H1 (cell line): ENCODE results near the gene NECTIN2. TPM values are rescaled to one million over a fixed set of nuclear protein-coding genes. Genes with fewer than 3 reads are reported as not detected.

Experiments
- polyA plus RNA-seq, 7 experiments: library from polyadenylated mRNA; depleted of rRNA in 3 of 7; stranded (reverse) in 5 of 7; unstranded in 2 of 7; fragments of >200 nt in 5 of 7; fragments of 200-250 nt in 2 of 7; gene quantifications; 1 replicate in 5 of 7; 2 replicates in 1 of 7; 4 replicates in 1 of 7; pipeline versions ENCODE4 v1.2.1 to v1.2.3, GENCODE V29; 2011 to 2013; ENCODE audit warnings: missing spikeins in 2 of 7, mixed read lengths in 2 of 7
- total RNA-seq: library from RNA; stranded (reverse); fragmentation: NEBNext Ultra II Directional; extraction: Animal tissue kit (Norgen Biotek cat#: 25700); gene quantifications from 2 replicates; pipeline ENCODE4 v1.2.1, GENCODE V29; 2021
- TF ChIP-seq, protein P1 (sequence below): fragments of 300-600 bp; sonication (generic); IDR thresholded peaks from 2 replicates; pipeline ENCODE4 v1.7.1; 2012; ENCODE audit warnings: low read length, moderate library complexity, mild to moderate bottlenecking, inconsistent platforms; ENCODE audit not compliant: insufficient replicate concordance

Gene NECTIN2
- total and polyA plus RNA-seq, 2 of the 8 experiments (the other 6 are each of a cell fraction or from before 2014, with no cell fraction given), result 184 to 237 TPM

DNA sequence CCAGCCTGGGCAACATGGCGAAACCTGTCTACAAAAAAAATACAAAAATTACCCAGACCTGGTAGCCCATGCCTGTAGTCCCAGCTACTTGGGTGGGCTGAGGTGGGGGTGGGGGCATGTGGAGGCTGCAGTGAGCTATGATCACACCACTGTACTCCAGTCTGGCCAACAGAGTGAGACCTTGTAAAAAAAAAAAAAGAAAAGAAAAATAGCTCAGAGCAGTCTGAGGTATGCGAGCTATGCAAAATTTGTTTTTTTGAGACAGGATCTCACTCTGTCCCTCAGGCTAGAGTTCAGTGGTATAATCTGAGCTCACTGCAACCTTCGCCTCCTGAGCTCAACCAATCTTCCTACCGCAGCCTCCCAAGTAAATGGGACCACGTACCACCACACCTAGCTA lies 37.8 kb downstream of the NECTIN2 start (continued):
- TF ChIP-seq, protein P1, sequence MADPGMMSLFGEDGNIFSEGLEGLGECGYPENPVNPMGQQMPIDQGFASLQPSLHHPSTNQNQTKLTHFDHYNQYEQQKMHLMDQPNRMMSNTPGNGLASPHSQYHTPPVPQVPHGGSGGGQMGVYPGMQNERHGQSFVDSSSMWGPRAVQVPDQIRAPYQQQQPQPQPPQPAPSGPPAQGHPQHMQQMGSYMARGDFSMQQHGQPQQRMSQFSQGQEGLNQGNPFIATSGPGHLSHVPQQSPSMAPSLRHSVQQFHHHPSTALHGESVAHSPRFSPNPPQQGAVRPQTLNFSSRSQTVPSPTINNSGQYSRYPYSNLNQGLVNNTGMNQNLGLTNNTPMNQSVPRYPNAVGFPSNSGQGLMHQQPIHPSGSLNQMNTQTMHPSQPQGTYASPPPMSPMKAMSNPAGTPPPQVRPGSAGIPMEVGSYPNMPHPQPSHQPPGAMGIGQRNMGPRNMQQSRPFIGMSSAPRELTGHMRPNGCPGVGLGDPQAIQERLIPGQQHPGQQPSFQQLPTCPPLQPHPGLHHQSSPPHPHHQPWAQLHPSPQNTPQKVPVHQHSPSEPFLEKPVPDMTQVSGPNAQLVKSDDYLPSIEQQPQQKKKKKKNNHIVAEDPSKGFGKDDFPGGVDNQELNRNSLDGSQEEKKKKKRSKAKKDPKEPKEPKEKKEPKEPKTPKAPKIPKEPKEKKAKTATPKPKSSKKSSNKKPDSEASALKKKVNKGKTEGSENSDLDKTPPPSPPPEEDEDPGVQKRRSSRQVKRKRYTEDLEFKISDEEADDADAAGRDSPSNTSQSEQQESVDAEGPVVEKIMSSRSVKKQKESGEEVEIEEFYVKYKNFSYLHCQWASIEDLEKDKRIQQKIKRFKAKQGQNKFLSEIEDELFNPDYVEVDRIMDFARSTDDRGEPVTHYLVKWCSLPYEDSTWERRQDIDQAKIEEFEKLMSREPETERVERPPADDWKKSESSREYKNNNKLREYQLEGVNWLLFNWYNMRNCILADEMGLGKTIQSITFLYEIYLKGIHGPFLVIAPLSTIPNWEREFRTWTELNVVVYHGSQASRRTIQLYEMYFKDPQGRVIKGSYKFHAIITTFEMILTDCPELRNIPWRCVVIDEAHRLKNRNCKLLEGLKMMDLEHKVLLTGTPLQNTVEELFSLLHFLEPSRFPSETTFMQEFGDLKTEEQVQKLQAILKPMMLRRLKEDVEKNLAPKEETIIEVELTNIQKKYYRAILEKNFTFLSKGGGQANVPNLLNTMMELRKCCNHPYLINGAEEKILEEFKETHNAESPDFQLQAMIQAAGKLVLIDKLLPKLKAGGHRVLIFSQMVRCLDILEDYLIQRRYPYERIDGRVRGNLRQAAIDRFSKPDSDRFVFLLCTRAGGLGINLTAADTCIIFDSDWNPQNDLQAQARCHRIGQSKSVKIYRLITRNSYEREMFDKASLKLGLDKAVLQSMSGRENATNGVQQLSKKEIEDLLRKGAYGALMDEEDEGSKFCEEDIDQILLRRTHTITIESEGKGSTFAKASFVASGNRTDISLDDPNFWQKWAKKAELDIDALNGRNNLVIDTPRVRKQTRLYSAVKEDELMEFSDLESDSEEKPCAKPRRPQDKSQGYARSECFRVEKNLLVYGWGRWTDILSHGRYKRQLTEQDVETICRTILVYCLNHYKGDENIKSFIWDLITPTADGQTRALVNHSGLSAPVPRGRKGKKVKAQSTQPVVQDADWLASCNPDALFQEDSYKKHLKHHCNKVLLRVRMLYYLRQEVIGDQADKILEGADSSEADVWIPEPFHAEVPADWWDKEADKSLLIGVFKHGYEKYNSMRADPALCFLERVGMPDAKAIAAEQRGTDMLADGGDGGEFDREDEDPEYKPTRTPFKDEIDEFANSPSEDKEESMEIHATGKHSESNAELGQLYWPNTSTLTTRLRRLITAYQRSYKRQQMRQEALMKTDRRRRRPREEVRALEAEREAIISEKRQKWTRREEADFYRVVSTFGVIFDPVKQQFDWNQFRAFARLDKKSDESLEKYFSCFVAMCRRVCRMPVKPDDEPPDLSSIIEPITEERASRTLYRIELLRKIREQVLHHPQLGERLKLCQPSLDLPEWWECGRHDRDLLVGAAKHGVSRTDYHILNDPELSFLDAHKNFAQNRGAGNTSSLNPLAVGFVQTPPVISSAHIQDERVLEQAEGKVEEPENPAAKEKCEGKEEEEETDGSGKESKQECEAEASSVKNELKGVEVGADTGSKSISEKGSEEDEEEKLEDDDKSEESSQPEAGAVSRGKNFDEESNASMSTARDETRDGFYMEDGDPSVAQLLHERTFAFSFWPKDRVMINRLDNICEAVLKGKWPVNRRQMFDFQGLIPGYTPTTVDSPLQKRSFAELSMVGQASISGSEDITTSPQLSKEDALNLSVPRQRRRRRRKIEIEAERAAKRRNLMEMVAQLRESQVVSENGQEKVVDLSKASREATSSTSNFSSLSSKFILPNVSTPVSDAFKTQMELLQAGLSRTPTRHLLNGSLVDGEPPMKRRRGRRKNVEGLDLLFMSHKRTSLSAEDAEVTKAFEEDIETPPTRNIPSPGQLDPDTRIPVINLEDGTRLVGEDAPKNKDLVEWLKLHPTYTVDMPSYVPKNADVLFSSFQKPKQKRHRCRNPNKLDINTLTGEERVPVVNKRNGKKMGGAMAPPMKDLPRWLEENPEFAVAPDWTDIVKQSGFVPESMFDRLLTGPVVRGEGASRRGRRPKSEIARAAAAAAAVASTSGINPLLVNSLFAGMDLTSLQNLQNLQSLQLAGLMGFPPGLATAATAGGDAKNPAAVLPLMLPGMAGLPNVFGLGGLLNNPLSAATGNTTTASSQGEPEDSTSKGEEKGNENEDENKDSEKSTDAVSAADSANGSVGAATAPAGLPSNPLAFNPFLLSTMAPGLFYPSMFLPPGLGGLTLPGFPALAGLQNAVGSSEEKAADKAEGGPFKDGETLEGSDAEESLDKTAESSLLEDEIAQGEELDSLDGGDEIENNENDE, result no peak
